Erythroblast (primary cell): Measurements from ENCODE around the gene SLC9A3.
"Not testable (repeated sequence)": the region's sequence is repeated elsewhere in the genome, so short reads cannot be mapped to it uniquely, and the experiment has no call there.

Experiments used
- DNase-seq, 2 experiments: peaks; one replicate each; lab custom pipeline; 2025; lab: John Stamatoyannopoulos, UW
- GATA1 ChIP-seq: IDR thresholded peaks from 2 replicates; pipeline ENCODE4 v1.6.1; 2011; ENCODE audit warnings: low read depth, mild to moderate bottlenecking, control low read depth, low read length, moderate library complexity
- POLR2A ChIP-seq: IDR thresholded peaks from 2 replicates; pipeline ENCODE4 v1.6.1; 2011; ENCODE audit warnings: mild to moderate bottlenecking, low read length

The SLC9A3 gene

GRCh38 chr5:493119-493701 lies 31.0 kb downstream of the SLC9A3 start:
- TF ChIP-seq GATA1 (no peak), POLR2A (no peak)
- DNase-seq = no peak

- no peak for DNase-seq
- TF ChIP-seq POLR2A = no peak
- no peak for TF ChIP-seq GATA1
Measured at GRCh38 chr5:492314-492893, 31.8 kb downstream of the SLC9A3 start.

GRCh38 chr5:491856-492155 lies 32.4 kb downstream of the SLC9A3 start:
- TF ChIP-seq GATA1 (no peak), POLR2A (no peak)
- DNase-seq = no peak

GRCh38 chr5:491119-491855 lies 33.0 kb downstream of the SLC9A3 start:
- no peak for TF ChIP-seq GATA1
- TF ChIP-seq POLR2A = no peak
- DNase-seq = no peak

- TF ChIP-seq POLR2A = no peak
- no peak for TF ChIP-seq GATA1
- no peak for DNase-seq
Measured at GRCh38 chr5:490116-491106, 33.8 kb downstream of the SLC9A3 start.

GRCh38 chr5:489689-490080 lies 34.6 kb downstream of the SLC9A3 start:
- no peak for DNase-seq
- TF ChIP-seq GATA1 = no peak
- no peak for TF ChIP-seq POLR2A

GRCh38 chr5:488744-489688 lies 35.2 kb downstream of the SLC9A3 start:
- TF ChIP-seq POLR2A = no peak
- DNase-seq = no peak

- no peak for TF ChIP-seq GATA1
- TF ChIP-seq POLR2A = no peak
- DNase-seq = no peak
Measured at GRCh38 chr5:488241-488640, 36.0 kb downstream of the SLC9A3 start.

- DNase-seq = not testable (repeated sequence)
Measured at GRCh38 chr5:486597-486996, 37.7 kb downstream of the SLC9A3 start.

- TF ChIP-seq GATA1 (no peak), POLR2A (no peak)
- no peak for DNase-seq
Measured at GRCh38 chr5:485946-486491, 38.2 kb downstream of the SLC9A3 start.

GRCh38 chr5:485113-485945 lies 38.9 kb downstream of the SLC9A3 start:
- TF ChIP-seq POLR2A = no peak
- no peak for TF ChIP-seq GATA1
- no peak for DNase-seq

GRCh38 chr5:484556-484955 lies 39.7 kb downstream of the SLC9A3 start:
- no peak for TF ChIP-seq POLR2A
- no peak for TF ChIP-seq GATA1
- no peak for DNase-seq
